Prostate gland (tissue), 2 donors: ENCODE results near the gene PTGIR. TPM values are rescaled to one million over a fixed set of nuclear protein-coding genes. Genes with fewer than 3 reads are reported as not detected.

Source experiments
- DNase-seq: peaks from one replicate; pipeline ENCODE4 v3.0.0-alpha.2; 2019; ENCODE audit warnings: low spot score
- H3K27ac ChIP-seq, 2 donors: fragments of 200-600 bp; sonication (generic); 2 replicates each; pipeline ENCODE4 v1.5.1; 2017 to 2019
- H3K27me3 ChIP-seq: fragments of 200-600 bp; sonication (generic); replicated peaks from 2 replicates; pipeline ENCODE4 v1.5.1; 2019; ENCODE audit not compliant: insufficient read depth
- H3K36me3 ChIP-seq, 2 donors: fragments of 200-600 bp; sonication (generic); 1 replicate in 1 of 2; 2 replicates in 1 of 2; pipeline versions ENCODE4 v1.5.1 to v1.8.1; 2017 to 2019
- H3K4me1 ChIP-seq: fragments of 200-600 bp; sonication (generic); replicated peaks from 2 replicates; pipeline ENCODE4 v1.5.1; 2019
- H3K4me3 ChIP-seq, 2 donors: fragments of 200-600 bp; sonication (generic); 2 replicates each; pipeline ENCODE4 v1.5.1; 2017 to 2019
- H3K9me3 ChIP-seq: fragments of 200-600 bp; sonication (generic); 2 replicates; pipeline ENCODE4 v1.5.1; 2017
- POLR2A ChIP-seq: fragments of 450-650 bp; IDR thresholded peaks from one replicate; pipeline ENCODE4 v1.6.1; 2016; ENCODE audit warnings: antibody characterized with exemption, mild to moderate bottlenecking
- POLR2AphosphoS5 ChIP-seq: sonication (generic); formaldehyde crosslinking; IDR thresholded peaks from one replicate; pipeline ENCODE4 v1.6.1; 2017; ENCODE audit warnings: antibody characterized with exemption
- WGBS: methylation state at CpG from one replicate; pipeline ENCODE4 v1.1.5; 2018; 5-methylcytosine and 5-hydroxymethylcytosine counted together
- intact Hi-C: fragments of 100-400 bp; cut with DNase I; formaldehyde crosslinking; loops from one replicate; pipeline ENCODE4 v1.14.2; 2022
- total RNA-seq, 2 donors: library from RNA; depleted of rRNA; stranded (reverse); fragments of >200 nt; gene quantifications; one replicate each; pipeline ENCODE4 v1.1.0, GENCODE V29; 2016
- TF ChIP-seq, protein P1 (sequence below), 4 experiments: fragments of 200-600 bp in 2 of 4; fragments of 450-650 bp in 2 of 4; sonication (generic) in 2 of 4; IDR thresholded peaks; 1 replicate in 3 of 4; 2 replicates in 1 of 4; pipeline ENCODE4 v1.5.1; 2016 to 2019; ENCODE audit warnings: antibody characterized with exemption in 4 of 4, mild to moderate bottlenecking in 2 of 4, moderate library complexity in 2 of 4

Gene PTGIR
- total RNA-seq, 2 donors from 2014 or later, result 2.2 TPM; not detected in 1

DNA sequence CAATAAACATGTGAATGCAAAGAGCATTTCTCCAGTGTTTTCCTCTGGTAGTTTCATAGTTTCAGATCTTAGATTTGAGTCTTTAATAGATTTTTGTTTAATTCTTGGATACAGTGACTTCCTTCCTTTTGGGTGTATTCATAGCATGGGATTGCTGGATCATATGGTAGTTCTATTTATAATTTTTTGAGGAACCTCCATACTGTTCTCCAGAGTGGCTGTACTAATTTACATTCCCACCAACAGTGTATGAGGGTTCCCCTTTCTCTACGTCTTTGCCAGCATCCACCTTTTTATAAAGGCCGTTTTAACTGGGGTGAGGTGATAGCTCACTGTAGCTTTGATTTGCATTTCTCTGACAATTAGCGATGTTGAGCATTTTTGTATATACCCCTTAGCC, 33.0 kb downstream of the PTGIR start:
- Histone ChIP-seq H3K27ac (no peak overlapping the region), H3K27me3 (no peaks in the 10 kb centered on the region), H3K9me3 (no peaks in the 10 kb centered on the region), H3K4me3 (no peak overlapping the region), H3K36me3 (no peaks in the 10 kb centered on the region), H3K4me1 (no peaks in the 10 kb centered on the region)
- TF ChIP-seq, protein P1, sequence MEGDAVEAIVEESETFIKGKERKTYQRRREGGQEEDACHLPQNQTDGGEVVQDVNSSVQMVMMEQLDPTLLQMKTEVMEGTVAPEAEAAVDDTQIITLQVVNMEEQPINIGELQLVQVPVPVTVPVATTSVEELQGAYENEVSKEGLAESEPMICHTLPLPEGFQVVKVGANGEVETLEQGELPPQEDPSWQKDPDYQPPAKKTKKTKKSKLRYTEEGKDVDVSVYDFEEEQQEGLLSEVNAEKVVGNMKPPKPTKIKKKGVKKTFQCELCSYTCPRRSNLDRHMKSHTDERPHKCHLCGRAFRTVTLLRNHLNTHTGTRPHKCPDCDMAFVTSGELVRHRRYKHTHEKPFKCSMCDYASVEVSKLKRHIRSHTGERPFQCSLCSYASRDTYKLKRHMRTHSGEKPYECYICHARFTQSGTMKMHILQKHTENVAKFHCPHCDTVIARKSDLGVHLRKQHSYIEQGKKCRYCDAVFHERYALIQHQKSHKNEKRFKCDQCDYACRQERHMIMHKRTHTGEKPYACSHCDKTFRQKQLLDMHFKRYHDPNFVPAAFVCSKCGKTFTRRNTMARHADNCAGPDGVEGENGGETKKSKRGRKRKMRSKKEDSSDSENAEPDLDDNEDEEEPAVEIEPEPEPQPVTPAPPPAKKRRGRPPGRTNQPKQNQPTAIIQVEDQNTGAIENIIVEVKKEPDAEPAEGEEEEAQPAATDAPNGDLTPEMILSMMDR (IDR thresholded peaks at IDR 0.05), result no peak
- no peak for TF ChIP-seq POLR2AphosphoS5
- no peak for TF ChIP-seq POLR2A
- no peak for DNase-seq
- intact Hi-C loops, result no loop called here
- 83% methylated on average over 3 of the region's 3 CpGs for WGBS

DNA sequence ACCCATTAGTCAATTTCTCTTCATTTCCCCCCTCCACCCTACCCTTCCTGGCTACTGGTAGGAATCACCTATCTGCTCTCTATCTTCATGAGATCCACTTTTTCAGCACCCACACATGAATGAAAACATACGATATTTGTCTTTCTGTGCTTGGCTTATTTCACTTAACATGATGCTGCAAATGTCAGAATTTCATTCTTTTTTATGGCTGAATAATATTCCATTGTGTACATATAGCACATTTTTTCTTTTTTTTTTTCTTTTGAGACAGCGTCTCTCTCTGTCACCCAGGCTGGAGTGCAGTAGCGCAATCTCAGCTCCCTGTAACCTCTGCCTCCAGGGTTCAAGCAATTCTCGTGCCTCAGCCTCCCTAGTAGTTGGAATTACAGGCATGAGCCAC, 33.6 kb downstream of the PTGIR start:
- intact Hi-C loops, result no loop called here
- Histone ChIP-seq H3K4me1 (no peaks in the 10 kb centered on the region), H3K27ac (no peak overlapping the region), H3K4me3 (no peak overlapping the region), H3K9me3 (no peaks in the 10 kb centered on the region), H3K27me3 (no peaks in the 10 kb centered on the region), H3K36me3 (no peaks in the 10 kb centered on the region)
- 95% methylated on average over 4 of the region's 4 CpGs for WGBS
- no peak for DNase-seq
- TF ChIP-seq, protein P1 (IDR thresholded peaks at IDR 0.05), result no peak
- TF ChIP-seq POLR2A (no peak), POLR2AphosphoS5 (no peak)

DNA sequence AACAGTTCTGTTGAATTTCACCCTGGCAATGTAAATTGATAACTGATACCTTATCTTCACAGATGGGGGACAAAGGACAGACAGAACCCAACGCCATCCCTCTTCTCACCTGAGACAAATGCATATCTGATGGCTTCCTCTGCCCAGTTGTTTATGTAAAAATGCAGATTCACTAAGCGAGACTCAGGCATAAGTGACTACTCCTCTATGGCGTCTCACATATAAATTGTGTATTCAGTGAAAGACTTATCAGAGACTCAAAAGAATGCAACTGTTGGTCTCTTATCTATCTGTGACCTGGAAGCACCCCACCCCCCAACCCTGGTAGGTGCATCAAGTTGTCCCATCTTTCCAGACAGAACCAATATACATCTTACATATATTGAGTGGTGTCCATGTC, 37.0 kb downstream of the PTGIR start:
- Histone ChIP-seq H3K4me1 (no peaks in the 10 kb centered on the region), H3K36me3 (no peaks in the 10 kb centered on the region), H3K9me3 (no peaks in the 10 kb centered on the region), H3K4me3 (no peak overlapping the region), H3K27me3 (no peaks in the 10 kb centered on the region), H3K27ac (no peak overlapping the region)
- intact Hi-C loops, result no loop called here
- TF ChIP-seq, protein P1 (IDR thresholded peaks at IDR 0.05), result no peak
- TF ChIP-seq POLR2AphosphoS5 (no peak), POLR2A (no peak)
- DNase-seq, result no peak
- WGBS, result 86% methylated on average over 3 of the region's 3 CpGs

DNA sequence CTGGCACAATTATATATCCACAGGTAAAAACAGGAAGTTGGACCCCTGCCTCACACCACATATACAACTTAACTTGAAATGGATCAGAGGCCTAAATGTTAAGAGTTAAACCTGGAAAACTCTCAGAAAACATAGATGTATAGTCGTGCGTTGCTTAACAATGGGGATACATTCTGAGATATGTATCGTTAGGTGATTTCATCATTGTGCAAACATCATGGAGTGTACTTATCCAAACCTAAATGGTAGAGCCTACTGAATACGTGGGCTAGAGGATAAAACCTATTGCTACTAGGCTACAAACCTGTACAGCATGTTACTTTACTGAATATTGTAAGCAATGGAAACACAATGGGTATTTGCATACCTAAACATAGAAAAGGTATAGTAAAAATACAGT, 38.6 kb downstream of the PTGIR start:
- Histone ChIP-seq H3K27ac (no peak overlapping the region), H3K36me3 (no peaks in the 10 kb centered on the region), H3K27me3 (no peaks in the 10 kb centered on the region), H3K9me3 (no peaks in the 10 kb centered on the region), H3K4me1 (no peaks in the 10 kb centered on the region), H3K4me3 (no peak overlapping the region)
- intact Hi-C loops, result no loop called here
- 34% methylated on average over 4 of the region's 4 CpGs for WGBS
- TF ChIP-seq, protein P1 (IDR thresholded peaks at IDR 0.05), result no peak
- TF ChIP-seq POLR2AphosphoS5, result no peak
- TF ChIP-seq POLR2A, result no peak
- no peak for DNase-seq

DNA sequence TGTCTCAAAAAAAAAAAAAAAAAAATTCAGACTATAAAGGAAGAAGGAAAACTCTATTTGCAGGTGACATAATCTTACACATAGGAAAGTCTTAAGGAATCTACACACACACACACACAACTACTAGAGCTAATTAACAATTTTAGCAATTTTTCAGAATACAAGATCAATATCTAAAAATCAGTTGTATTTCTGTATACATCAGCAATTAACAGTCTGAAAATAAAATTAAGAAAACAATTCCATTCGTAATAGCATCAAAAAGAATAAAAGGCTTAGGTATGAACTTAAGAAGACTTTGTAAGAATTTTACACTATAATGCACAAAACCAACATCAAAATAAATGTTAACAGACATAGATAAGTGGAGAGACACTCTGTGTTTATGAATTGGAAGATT, 39.4 kb downstream of the PTGIR start:
- no peak for DNase-seq
- Histone ChIP-seq H3K4me3 (no peak overlapping the region), H3K36me3 (no peaks in the 10 kb centered on the region), H3K27ac (no peak overlapping the region), H3K9me3 (no peaks in the 10 kb centered on the region), H3K4me1 (no peaks in the 10 kb centered on the region), H3K27me3 (no peaks in the 10 kb centered on the region)
- no peak for TF ChIP-seq POLR2A
- TF ChIP-seq, protein P1 (IDR thresholded peaks at IDR 0.05), result no peak
- intact Hi-C loops, result no loop called here
- 90% methylated on average over 1 of the region's 1 CpG for WGBS
